HepG2 (cell line): ENCODE measurements around the gene ACE2. TPM values are rescaled to one million over a fixed set of nuclear protein-coding genes. Genes with fewer than 3 reads are reported as not detected.
A peak's percentile ranks its signal among the peaks of the same experiment; 100 is the strongest.

Source experiments
- ATAC-seq: fragments of 200-7000 bp; cut with Tn5 transposase; 3 replicates; pipeline ENCODE4 v1.9.1; 2020; ENCODE audit warnings: mild to moderate bottlenecking, moderate library complexity
- BruUV-seq: library from RNA; stranded (reverse); fragments of 400-500 nt; replicated peaks from 2 replicates; lab custom pipeline; 2021; lab: Mats Ljungman, UMichigan
- CTCF ChIA-PET: fragments of 300-600 bp; formaldehyde crosslinking; extraction: SDS; loops from one replicate; lab custom pipeline; 2021; ENCODE audit warnings: low total read pairs, inconsistent platforms, low intra/inter-chr PET ratio; lab: Yijun Ruan, JAX
- POLR2A ChIA-PET: fragments of 350-600 bp; sonication (Branson Sonifier 250); formaldehyde crosslinking; loops from one replicate; lab custom pipeline; 2020; ENCODE audit warnings: antibody characterized with exemption, inconsistent platforms; lab: Yijun Ruan, JAX
- DNase-seq: peaks from one replicate; pipeline ENCODE4 v3.0.0-alpha.2; 2015; ENCODE audit warnings: low spot score
- FAIRE-seq: peaks from 3 replicates; lab custom pipeline; 2011; peaks lifted over from hg19 to GRCh38; lab: Jason Lieb, UNC
- H2AFZ ChIP-seq: one replicate; pipeline ENCODE4 v1.6.1; 2011; ENCODE audit warnings: low read length, inconsistent platforms
- H3K27ac ChIP-seq: fragments of 300-600 bp; 3 replicates; pipeline ENCODE4 v1.8.0; 2011; ENCODE audit warnings: mixed run types, mild to moderate bottlenecking, mixed read lengths, low read length, inconsistent platforms; ENCODE audit not compliant: insufficient read depth; ENCODE audit errors: extremely low read length
- H3K27me3 ChIP-seq, 2 experiments: fragments of 200-600 bp in 1 of 2; 2 replicates in 1 of 2; 3 replicates in 1 of 2; pipeline versions ENCODE4 v1.6.0 to v1.8.0; 2011; ENCODE audit warnings: low read length in 2 of 2, mild to moderate bottlenecking in 2 of 2, moderate library complexity in 2 of 2, inconsistent platforms in 1 of 2; ENCODE audit not compliant: insufficient read depth in 2 of 2, control insufficient read depth in 1 of 2
- H3K36me3 ChIP-seq, 2 experiments: fragments of 200-600 bp in 1 of 2; replicated peaks in 1 of 2; 2 replicates in 1 of 2; 3 replicates in 1 of 2; pipeline versions ENCODE4 v1.5.1 to v1.8.0; 2011; ENCODE audit warnings: low read length in 2 of 2, inconsistent platforms in 1 of 2; ENCODE audit not compliant: insufficient read depth in 2 of 2, control insufficient read depth in 1 of 2
- H3K4me1 ChIP-seq: 2 replicates; pipeline ENCODE4 v1.5.1; 2012; ENCODE audit warnings: low read length, inconsistent platforms; ENCODE audit not compliant: insufficient read depth
- H3K4me2 ChIP-seq: 2 replicates; pipeline ENCODE4 v1.6.0; 2011; ENCODE audit warnings: low read depth, low read length, inconsistent platforms
- H3K4me3 ChIP-seq, 3 experiments: fragments of 200-600 bp in 1 of 3; sonication (generic), shearing (Covaris generic) in 1 of 3; replicated peaks in 1 of 3; 2 replicates each; pipeline ENCODE4 v1.5.1; 2011 to 2016; ENCODE audit warnings: low read length in 3 of 3, inconsistent platforms in 2 of 3, low read depth in 2 of 3, mild to moderate bottlenecking in 2 of 3, control low read depth in 1 of 3, mixed read lengths in 1 of 3; ENCODE audit not compliant: insufficient read depth in 1 of 3
- H3K79me2 ChIP-seq: one replicate; pipeline ENCODE4 v1.6.1; 2011; ENCODE audit warnings: low read length, inconsistent platforms; ENCODE audit not compliant: insufficient read depth
- H3K9ac ChIP-seq: 2 replicates; pipeline ENCODE4 v1.6.0; 2011; ENCODE audit warnings: mild to moderate bottlenecking, low read depth, low read length, inconsistent platforms; ENCODE audit not compliant: insufficient read depth
- H3K9me3 ChIP-seq: 2 replicates; pipeline ENCODE4 v1.5.1; 2012; ENCODE audit warnings: mild to moderate bottlenecking, low read length
- H4K20me1 ChIP-seq: 2 replicates; pipeline ENCODE4 v1.6.0; 2011; ENCODE audit warnings: inconsistent platforms, mild to moderate bottlenecking, low read length, moderate library complexity; ENCODE audit not compliant: insufficient read depth
- ASH2L ChIP-seq: fragments of 300-600, 200-600 bp; sonication (generic); IDR thresholded peaks from 2 replicates; pipeline ENCODE4 v1.7.0; 2017; ENCODE audit warnings: low read depth, mild to moderate bottlenecking, moderate library complexity, mixed read lengths, low read length; ENCODE audit not compliant: insufficient read length
- FOXP1 ChIP-seq, 2 experiments: fragments of 450-650 bp in 1 of 2; IDR thresholded peaks; 2 replicates each; pipeline ENCODE4 v1.6.1; 2017 to 2018; ENCODE audit warnings: antibody characterized with exemption in 1 of 2
- HDAC2 ChIP-seq: sonication (generic); formaldehyde crosslinking; IDR thresholded peaks from 2 replicates; pipeline ENCODE4 v1.4.0; 2020; ENCODE audit warnings: missing genetic modification reagents
- HNF4A ChIP-seq: sonication (generic); formaldehyde crosslinking; IDR thresholded peaks from 2 replicates; pipeline ENCODE4 v1.4.0; 2020; ENCODE audit warnings: missing genetic modification reagents
- ISL2 ChIP-seq: sonication (generic); formaldehyde crosslinking; IDR thresholded peaks from 2 replicates; pipeline ENCODE4 v1.5.0; 2020; ENCODE audit warnings: missing genetic modification reagents
- LCORL ChIP-seq, 2 experiments: fragments of 450-650 bp in 1 of 2; sonication (generic) in 1 of 2; formaldehyde crosslinking in 1 of 2; IDR thresholded peaks; 2 replicates each; pipeline versions ENCODE4 v1.5.0 to v1.6.1; 2017 to 2020; ENCODE audit warnings: antibody characterized with exemption in 1 of 2, missing genetic modification reagents in 1 of 2
- MAFG ChIP-seq: sonication (generic); formaldehyde crosslinking; IDR thresholded peaks from 2 replicates; pipeline ENCODE4 v1.5.1; 2020; ENCODE audit warnings: mild to moderate bottlenecking, missing genetic modification reagents
- MED1 ChIP-seq: sonication (generic); formaldehyde crosslinking; IDR thresholded peaks from 2 replicates; pipeline ENCODE4 v1.4.0; 2020; ENCODE audit warnings: missing genetic modification reagents
- PAXIP1 ChIP-seq: sonication (generic); formaldehyde crosslinking; conservative IDR thresholded peaks from 2 replicates; pipeline ENCODE4 v1.4.0; 2020; ENCODE audit warnings: mild to moderate bottlenecking, missing genetic modification reagents, moderate library complexity
- TCF7 ChIP-seq: sonication (generic); IDR thresholded peaks from 2 replicates; pipeline ENCODE4 v1.6.1; 2016; ENCODE audit warnings: antibody characterized with exemption, low read depth
- ZNF263 ChIP-seq: sonication (generic); formaldehyde crosslinking; IDR thresholded peaks from 2 replicates; pipeline ENCODE4 v1.4.0; 2020; ENCODE audit warnings: missing genetic modification reagents
- WGBS: methylation state at CpG from one replicate; pipeline ENCODE4 v1.1.6; 2017; ENCODE audit warnings: low lambda C conversion rate; 5-methylcytosine and 5-hydroxymethylcytosine counted together
- in situ Hi-C: cut with HindIII; loops from 2 replicates; pipeline ENCODE4 v1.10.0; 2017; ENCODE audit warnings: low pct_unique_long_range_greater_than_20kb; ENCODE audit not compliant: extremely low pct_ligation_motif_present
- intact Hi-C: fragments of 100-400 bp; cut with micrococcal nuclease; formaldehyde crosslinking; loops from one replicate; pipeline ENCODE4 v1.10.0; 2022; ENCODE audit not compliant: unreplicated experiment
- polyA plus RNA-seq, 8 experiments: library from polyadenylated mRNA; depleted of rRNA in 3 of 8; stranded (reverse) in 7 of 8; unstranded in 1 of 8; fragments of >200 nt; fragmentation: Illumina TruSeq in 4 of 8; extraction: Trizol in 4 of 8; gene quantifications; 2 replicates each; pipeline versions ENCODE4 v1.2.1 to v1.2.3, GENCODE V29; 2011 to 2016; ENCODE audit warnings: low read depth in 4 of 8, missing spikeins in 1 of 8, mixed read lengths in 1 of 8; ENCODE audit not compliant: insufficient read depth in 1 of 8
- total RNA-seq, 5 experiments: library from RNA; depleted of rRNA; stranded (reverse); fragments of >200 nt; fragmentation: Illumina TruSeq; extraction: Trizol; gene quantifications; 2 replicates each; pipeline ENCODE4 v1.2.3, GENCODE V29; 2016; ENCODE audit warnings: low read depth in 1 of 5
- TF ChIP-seq, protein P1 (sequence below): sonication (generic); formaldehyde crosslinking; IDR thresholded peaks from 2 replicates; pipeline ENCODE4 v1.5.0; 2020; ENCODE audit warnings: missing genetic modification reagents
- TF ChIP-seq, protein P2 (sequence below): sonication (generic); formaldehyde crosslinking; IDR thresholded peaks from 2 replicates; pipeline ENCODE4 v1.4.0; 2020; ENCODE audit warnings: mild to moderate bottlenecking, low read depth, missing genetic modification reagents
- TF ChIP-seq, protein P3 (sequence below): sonication (generic); formaldehyde crosslinking; IDR thresholded peaks from 2 replicates; pipeline ENCODE4 v1.4.0; 2020; ENCODE audit warnings: missing genetic modification reagents

ACE2 gene
- total and polyA plus RNA-seq, 2 of the 13 experiments (the other 11 are each of a cell fraction or from before 2014, with no cell fraction given) = 0.46 to 3.1 TPM

- Histone ChIP-seq H3K79me2 (no peaks in the 10 kb centered on the region), H4K20me1 (no peaks in the 10 kb centered on the region), H3K27me3 (no peaks in the 10 kb centered on the region), H3K27ac (peak overlapping the region; percentile 88), H3K9me3 (no peaks in the 10 kb centered on the region), H3K4me2 (0 out of 2 replicates have a peak overlapping the region, but pooled peaks have one; percentile 18), H3K4me1 (peaks cover 57% of the 10 kb centered on the region), H3K36me3 (no peaks in the 10 kb centered on the region), H3K4me3 (no peak overlapping the region), H2AFZ (no peak overlapping the region), H3K9ac (no peak overlapping the region; the same call in 1 of the 2 replicates)
- ChIA-PET CTCF (no interaction called here), POLR2A (no interaction called here)
- no TSS peak for BruUV-seq
- FAIRE-seq = peak; percentile 53
- in situ Hi-C loops (no loop called here), intact Hi-C loops (no loop called here)
- peak; percentile 83 for DNase-seq
- 2% methylated on average over 3 of the region's 3 CpGs for WGBS
- ATAC-seq = peak; percentile 90
- TF ChIP-seq, protein P1, sequence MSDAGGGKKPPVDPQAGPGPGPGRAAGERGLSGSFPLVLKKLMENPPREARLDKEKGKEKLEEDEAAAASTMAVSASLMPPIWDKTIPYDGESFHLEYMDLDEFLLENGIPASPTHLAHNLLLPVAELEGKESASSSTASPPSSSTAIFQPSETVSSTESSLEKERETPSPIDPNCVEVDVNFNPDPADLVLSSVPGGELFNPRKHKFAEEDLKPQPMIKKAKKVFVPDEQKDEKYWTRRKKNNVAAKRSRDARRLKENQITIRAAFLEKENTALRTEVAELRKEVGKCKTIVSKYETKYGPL (CRISPR knock-in tag) = no peak
- TF ChIP-seq HDAC2 = 0 out of 2 replicates have a peak, but pooled peaks have one; percentile 19
- peak; percentile 79 for TF ChIP-seq ZNF263 (CRISPR knock-in tag)
- TF ChIP-seq ASH2L = no peak
- TF ChIP-seq, protein P2, sequence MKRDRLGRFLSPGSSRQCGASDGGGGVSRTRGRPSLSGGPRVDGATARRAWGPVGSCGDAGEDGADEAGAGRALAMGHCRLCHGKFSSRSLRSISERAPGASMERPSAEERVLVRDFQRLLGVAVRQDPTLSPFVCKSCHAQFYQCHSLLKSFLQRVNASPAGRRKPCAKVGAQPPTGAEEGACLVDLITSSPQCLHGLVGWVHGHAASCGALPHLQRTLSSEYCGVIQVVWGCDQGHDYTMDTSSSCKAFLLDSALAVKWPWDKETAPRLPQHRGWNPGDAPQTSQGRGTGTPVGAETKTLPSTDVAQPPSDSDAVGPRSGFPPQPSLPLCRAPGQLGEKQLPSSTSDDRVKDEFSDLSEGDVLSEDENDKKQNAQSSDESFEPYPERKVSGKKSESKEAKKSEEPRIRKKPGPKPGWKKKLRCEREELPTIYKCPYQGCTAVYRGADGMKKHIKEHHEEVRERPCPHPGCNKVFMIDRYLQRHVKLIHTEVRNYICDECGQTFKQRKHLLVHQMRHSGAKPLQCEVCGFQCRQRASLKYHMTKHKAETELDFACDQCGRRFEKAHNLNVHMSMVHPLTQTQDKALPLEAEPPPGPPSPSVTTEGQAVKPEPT (CRISPR knock-in tag) = no peak
- peak; percentile 84 for TF ChIP-seq ISL2 (CRISPR knock-in tag)
- no peak for TF ChIP-seq LCORL (IDR thresholded peaks at IDR 0.05)
- peak; percentile 24; the same call in 1 of the 2 replicates for TF ChIP-seq LCORL (CRISPR knock-in tag; IDR thresholded peaks at IDR 0.05)
- TF ChIP-seq, protein P3, sequence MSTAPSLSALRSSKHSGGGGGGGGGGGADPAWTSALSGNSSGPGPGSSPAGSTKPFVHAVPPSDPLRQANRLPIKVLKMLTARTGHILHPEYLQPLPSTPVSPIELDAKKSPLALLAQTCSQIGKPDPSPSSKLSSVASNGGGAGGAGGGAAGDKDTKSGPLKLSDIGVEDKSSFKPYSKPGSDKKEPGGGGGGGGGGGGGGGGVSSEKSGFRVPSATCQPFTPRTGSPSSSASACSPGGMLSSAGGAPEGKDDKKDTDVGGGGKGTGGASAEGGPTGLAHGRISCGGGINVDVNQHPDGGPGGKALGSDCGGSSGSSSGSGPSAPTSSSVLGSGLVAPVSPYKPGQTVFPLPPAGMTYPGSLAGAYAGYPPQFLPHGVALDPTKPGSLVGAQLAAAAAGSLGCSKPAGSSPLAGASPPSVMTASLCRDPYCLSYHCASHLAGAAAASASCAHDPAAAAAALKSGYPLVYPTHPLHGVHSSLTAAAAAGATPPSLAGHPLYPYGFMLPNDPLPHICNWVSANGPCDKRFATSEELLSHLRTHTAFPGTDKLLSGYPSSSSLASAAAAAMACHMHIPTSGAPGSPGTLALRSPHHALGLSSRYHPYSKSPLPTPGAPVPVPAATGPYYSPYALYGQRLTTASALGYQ (CRISPR knock-in tag) = 0 out of 2 replicates have a peak, but pooled peaks have one; percentile 42
- peak; percentile 68 for TF ChIP-seq MAFG (CRISPR knock-in tag)
- TF ChIP-seq TCF7 = peak; percentile 89
- peak; percentile 80 for TF ChIP-seq HNF4A (CRISPR knock-in tag)
- peak; percentile 60; the same call in 1 of the 2 replicates for TF ChIP-seq MED1 (CRISPR knock-in tag)
- peak; percentile 82 for TF ChIP-seq PAXIP1 (CRISPR knock-in tag)
- TF ChIP-seq FOXP1 (IDR thresholded peaks at IDR 0.05) = no peak
- TF ChIP-seq FOXP1 (CRISPR knock-in tag; IDR thresholded peaks at IDR 0.05) = peak; percentile 42; the same call in 1 of the 2 replicates
These were observed 1.2 kb upstream of the ACE2 start for GRCh38 chrX:15601932-15602331.
